Left forelimb (tissue), 1 donor: ENCODE measurements around the gene MPV17.

Experiments used
- DNase-seq: peaks from one replicate; pipeline ENCODE4 v3.0.0-alpha.2; 2018; ENCODE audit warnings: low spot score

The MPV17 gene

DNA sequence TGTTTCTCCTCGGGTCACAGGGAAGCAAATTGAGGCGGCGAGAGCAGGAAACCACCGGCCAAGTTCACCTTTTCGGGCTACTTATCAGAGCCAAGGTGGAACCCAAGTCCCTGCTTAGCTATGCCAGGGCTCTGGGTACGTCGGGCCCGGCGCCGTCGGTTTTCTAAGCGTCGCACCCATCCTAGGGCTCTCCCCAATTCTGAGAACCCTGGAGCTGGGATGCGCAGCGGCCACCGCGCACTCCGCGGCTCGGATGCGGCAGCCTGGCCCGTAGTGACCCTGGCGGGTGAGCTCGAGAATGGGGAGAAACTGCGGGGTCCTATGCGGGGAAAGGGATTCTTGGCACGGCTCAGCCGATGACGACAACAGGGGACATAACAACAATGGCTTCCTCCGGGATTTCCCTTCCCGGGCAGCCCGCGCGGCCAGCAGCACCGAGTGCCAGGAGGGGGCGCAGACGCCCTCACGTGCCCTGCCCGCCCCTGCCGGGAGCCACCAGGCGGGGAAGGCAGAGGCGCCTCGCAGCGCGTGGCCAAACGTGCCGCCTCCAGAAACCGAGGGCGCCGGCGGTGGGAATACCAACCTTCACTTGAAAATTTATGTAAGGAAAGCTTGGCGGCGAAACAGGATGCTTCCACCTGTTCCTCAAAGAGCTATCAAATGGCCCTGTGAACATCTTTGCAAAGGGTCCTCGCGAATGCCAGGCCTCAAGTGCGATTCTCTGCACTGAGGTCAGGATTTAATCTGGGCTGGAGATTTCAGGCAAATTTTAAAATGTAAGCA is 58.0 kb downstream of the MPV17 start:
- no peak for DNase-seq

DNA sequence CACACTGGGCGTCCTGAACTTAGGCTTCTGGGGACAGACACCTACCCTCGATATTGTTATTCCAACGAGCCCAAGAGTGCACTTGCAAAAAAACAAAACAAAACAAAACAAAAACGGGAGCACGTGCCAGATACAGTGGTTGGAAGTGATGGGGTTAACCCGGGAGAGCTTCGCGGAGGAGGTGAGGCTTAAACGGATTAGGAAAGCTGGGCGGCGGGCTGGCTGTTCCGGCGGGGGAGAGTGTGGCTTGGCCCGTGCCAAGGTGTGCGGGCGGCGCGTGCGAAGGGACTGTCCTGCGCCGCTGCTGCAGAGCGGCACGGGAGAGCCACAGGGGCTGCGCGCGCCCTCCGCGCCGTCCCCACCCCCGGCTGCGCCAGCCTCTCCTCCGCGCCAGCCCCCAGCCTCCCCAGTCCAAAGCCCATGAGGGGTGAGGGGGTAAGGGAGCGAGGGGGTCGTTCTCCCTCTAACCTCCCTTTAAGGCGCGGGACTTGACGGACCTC is 58.6 kb downstream of the MPV17 start:
- DNase-seq: no peak

DNA sequence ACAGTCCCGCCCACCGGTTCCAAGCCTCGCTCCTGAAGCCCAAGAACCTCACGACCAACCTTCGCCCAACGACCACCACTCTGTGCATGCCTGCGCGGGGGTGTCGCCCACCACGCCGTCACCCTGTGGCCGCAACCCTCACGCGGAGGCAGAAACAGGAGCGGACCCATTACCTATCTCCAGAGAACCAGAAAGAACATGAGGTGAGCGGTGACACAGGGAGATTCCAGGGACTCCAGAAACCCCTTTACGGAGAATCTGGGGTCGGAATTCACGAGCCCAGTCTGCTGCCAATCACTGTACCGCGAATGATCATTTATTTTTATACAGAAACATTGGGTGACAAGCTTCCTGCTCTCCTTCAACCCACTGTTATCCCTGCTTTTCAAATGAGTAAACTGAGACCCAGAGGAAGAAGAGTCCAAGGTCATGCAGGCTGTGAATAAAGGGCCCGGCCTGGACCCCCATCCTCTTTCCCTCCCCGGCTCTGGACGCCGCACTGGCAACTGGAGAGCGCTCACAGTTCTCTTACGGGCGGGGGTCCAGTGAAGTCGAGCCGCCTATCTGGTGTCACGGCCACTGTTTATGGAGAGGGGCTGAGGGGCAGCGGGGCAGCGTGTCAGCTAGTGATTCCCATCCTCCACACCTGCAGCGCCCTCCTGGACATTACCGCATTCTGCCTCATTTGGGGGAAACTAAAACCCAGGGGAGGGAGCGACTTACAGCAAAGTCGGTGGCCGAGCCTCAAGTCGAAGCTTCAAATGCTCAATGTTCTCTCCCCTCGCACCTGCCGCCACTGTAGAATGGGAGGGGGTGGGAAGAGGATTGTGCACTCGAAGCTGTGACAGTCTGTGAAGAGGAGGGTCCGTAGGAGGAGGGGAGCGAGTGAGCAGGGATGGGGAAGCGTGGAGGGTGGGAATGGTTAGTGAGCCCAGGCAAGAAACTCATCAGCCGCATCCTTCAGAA is 59.3 kb downstream of the MPV17 start:
- DNase-seq: no peak

DNA sequence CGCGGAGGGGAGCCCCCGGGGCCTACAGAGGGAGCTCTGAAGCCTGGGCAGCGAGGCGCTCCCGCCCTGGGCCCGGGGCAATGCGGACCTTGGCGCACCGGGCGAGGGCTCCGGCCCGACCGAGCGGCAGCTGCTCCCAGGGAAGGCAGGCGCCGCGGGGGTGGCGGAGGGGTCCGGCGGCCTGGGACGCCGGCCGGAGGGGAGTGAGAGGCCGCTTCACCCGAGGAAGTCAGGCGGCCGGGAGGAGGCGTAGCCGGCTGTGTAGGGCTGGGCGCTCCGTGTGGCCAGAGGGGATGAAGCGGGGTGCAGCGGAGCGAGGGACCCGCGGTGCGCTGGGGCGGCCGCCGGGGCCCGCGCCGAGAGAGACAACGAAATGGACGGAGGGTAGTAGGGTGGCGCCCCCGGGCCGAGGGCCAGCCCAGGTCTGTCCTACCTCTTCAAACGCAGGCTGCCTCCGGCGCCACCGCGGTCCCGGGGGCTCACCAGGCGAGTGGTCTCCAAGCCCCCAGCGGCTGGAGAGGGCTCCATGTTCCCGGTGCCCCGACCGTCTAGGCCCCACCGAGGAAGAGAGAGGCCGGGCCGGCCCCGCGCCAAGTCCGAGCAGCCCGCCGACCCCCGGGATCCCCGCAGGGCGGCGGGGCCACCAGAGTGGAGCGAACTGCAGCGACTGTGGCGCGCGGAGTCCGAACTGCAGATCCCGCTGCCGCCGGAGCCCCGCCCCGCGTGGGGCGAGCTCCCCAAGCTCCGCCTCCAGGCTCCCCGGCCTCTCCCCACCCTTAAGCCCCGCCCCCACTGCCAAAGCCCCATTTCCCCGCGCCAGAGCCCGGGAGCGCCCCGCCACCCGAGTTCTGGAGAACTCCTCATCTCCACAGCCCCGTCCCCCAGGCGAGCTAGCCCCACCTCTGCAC is 60.3 kb downstream of the MPV17 start, which contains the start of gene SLC30A3:
TSS of gene SLC30A3 (minus strand) at position 669 of the 908 bp plus-strand sequence. CDS start at position 528, 141 bp downstream.
- no peak for DNase-seq

DNA sequence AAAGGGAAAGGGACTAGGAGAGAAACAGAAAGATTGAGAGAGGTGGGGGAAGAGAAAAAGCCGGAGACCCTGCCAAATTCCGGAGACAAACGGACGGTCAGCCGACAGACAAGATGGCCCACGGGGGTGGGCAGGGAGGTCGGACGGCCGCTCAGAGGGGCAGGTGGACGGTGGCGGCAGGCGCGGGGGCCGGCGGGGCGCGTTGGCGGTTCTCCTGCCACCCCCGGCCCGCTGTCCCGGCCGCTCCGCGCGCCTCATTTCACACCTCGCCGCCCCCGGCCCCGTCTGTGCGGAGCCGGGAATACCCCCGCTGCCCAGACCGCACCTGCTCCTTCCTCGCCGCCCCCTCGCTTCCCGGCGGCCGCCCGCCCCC is 61.0 kb downstream of the MPV17 start:
- no peak for DNase-seq

DNA sequence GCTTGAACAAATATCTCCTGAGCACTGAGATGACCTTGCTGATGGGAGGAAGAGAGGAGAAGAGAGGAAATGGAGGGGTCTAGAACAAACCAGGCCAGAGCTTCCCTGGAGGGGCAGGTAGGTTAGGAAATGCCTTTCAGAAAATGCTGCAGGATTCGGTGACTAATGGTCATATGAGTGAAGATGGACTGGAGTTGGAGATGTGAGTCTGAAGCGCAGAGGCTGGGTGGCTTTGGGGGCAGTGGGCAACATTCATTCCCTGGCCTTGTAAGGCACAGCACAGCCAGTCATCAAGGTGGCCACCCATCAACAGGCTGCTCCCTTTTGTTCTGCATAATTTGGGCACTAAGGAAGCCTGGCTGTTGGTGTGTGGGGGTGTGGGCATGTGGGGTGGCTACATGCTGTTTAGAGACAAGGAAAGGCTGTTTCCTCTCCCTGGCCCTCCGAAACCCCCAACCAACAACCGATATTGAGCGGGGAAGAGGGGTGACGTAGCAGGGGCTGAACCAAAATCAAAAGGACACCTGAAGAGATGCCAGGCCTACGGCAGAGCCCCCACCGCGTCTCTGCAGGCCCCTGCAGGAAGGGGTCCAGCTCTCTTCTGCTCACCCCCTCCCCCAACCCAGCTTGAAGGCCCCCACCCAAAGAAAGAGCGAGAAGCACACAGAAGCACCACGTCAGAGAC is 61.5 kb downstream of the MPV17 start:
- DNase-seq: no peak
